Measurements from ENCODE around the gene SLC25A24.
"Not testable (repeated sequence)": the region's sequence is repeated elsewhere in the genome, so short reads cannot be mapped to it uniquely, and the experiment has no call there.

The SLC25A24 gene

GRCh38 chr1:108200687-108201051 is 526 bp upstream of the SLC25A24 start:
- peak; percentile 68 for DNase-seq (ENCODE audit: low spot score)
- FAIRE-seq, result no peak

GRCh38 chr1:108199201-108199691 is 897 bp downstream of the SLC25A24 start:
- FAIRE-seq (no peak), DNase-seq (ENCODE audit: low spot score) (peak; percentile 36)

GRCh38 chr1:108194051-108194450 is 6.1 kb downstream of the SLC25A24 start:
- DNase-seq (ENCODE audit: low spot score) (no peak), FAIRE-seq (no peak)

GRCh38 chr1:108193333-108193732 is 6.8 kb downstream of the SLC25A24 start:
- no peak for FAIRE-seq
- no peak for DNase-seq (ENCODE audit: low spot score)

GRCh38 chr1:108192581-108192980 is 7.6 kb downstream of the SLC25A24 start:
- FAIRE-seq (no peak), DNase-seq (ENCODE audit: low spot score) (no peak)

GRCh38 chr1:108190686-108191416 is 9.3 kb downstream of the SLC25A24 start:
- DNase-seq (ENCODE audit: low spot score) (no peak), FAIRE-seq (no peak)

GRCh38 chr1:108190001-108190634 is 10.0 kb downstream of the SLC25A24 start:
- FAIRE-seq (no peak), DNase-seq (ENCODE audit: low spot score) (no peak)

GRCh38 chr1:108188801-108189200 is 11.3 kb downstream of the SLC25A24 start:
- no peak for DNase-seq (ENCODE audit: low spot score)
- no peak for FAIRE-seq

- DNase-seq (ENCODE audit: low spot score) (no peak), FAIRE-seq (no peak)
These were observed 17.0 kb downstream of the SLC25A24 start for GRCh38 chr1:108182959-108183700.

- FAIRE-seq (no peak), DNase-seq (ENCODE audit: low spot score) (no peak)
These were observed 21.1 kb downstream of the SLC25A24 start for GRCh38 chr1:108179018-108179417.

- FAIRE-seq; DNase-seq (ENCODE audit: low spot score): not testable (repeated sequence)
These were observed 37.7 kb downstream of the SLC25A24 start for GRCh38 chr1:108162409-108162808.

- not testable (repeated sequence) for FAIRE-seq; DNase-seq (ENCODE audit: low spot score)
These were observed 40.2 kb downstream of the SLC25A24 start for GRCh38 chr1:108159951-108160350.

- no peak for FAIRE-seq
- DNase-seq (ENCODE audit: low spot score), result no peak
These were observed 41.2 kb downstream of the SLC25A24 start for GRCh38 chr1:108158893-108159453.

GRCh38 chr1:108154314-108154713 is 45.8 kb downstream of the SLC25A24 start:
- FAIRE-seq, result no peak
- DNase-seq (ENCODE audit: low spot score), result no peak

GRCh38 chr1:108152782-108153222 is 47.3 kb downstream of the SLC25A24 start:
- FAIRE-seq (peak; percentile 50), DNase-seq (ENCODE audit: low spot score) (no peak)

GRCh38 chr1:108151548-108151947 is 48.6 kb downstream of the SLC25A24 start:
- no peak for DNase-seq (ENCODE audit: low spot score)
- no peak for FAIRE-seq

GRCh38 chr1:108149796-108150467 is 50.2 kb downstream of the SLC25A24 start:
- FAIRE-seq, result no peak
- DNase-seq (ENCODE audit: low spot score), result no peak

- FAIRE-seq; DNase-seq (ENCODE audit: low spot score): not testable (repeated sequence)
These were observed 55.6 kb downstream of the SLC25A24 start for GRCh38 chr1:108144569-108144968.

GRCh38 chr1:108142773-108143394 is 57.3 kb downstream of the SLC25A24 start:
- FAIRE-seq (no peak), DNase-seq (ENCODE audit: low spot score) (no peak)

- DNase-seq (ENCODE audit: low spot score), result no peak
- no peak for FAIRE-seq
These were observed 57.9 kb downstream of the SLC25A24 start for GRCh38 chr1:108142258-108142657.

- no peak for DNase-seq (ENCODE audit: low spot score)
These were observed 58.5 kb downstream of the SLC25A24 start for GRCh38 chr1:108141621-108142020.

More at GRCh38 chr1:108141621-108142020, 58.5 kb downstream of the SLC25A24 start:
- FAIRE-seq, result no peak

Measured in urothelium cell line (cell line).